Tibial nerve (tissue), 4 donors: ENCODE results near the gene NUB1. TPM values are rescaled to one million over a fixed set of nuclear protein-coding genes. Genes with fewer than 3 reads are reported as not detected.

Experiments
- DNase-seq, 2 donors: peaks; one replicate each; pipeline ENCODE4 v3.0.0-alpha.2; 2019; ENCODE audit warnings: low spot score in 2 of 2
- H3K27ac ChIP-seq, 4 donors: fragments of 200-600 bp; sonication (generic) in 3 of 4; one replicate each; pipeline ENCODE4 v1.5.1; 2017 to 2019; ENCODE audit warnings: mild to moderate bottlenecking in 1 of 4
- H3K27me3 ChIP-seq, 2 donors: fragments of 200-600 bp; sonication (generic) in 1 of 2; one replicate each; pipeline versions ENCODE4 v1.5.1 to v1.6.0; 2017 to 2019
- H3K36me3 ChIP-seq, 3 donors: fragments of 200-600 bp; sonication (generic); one replicate each; pipeline ENCODE4 v1.5.1; 2018 to 2019
- H3K4me1 ChIP-seq, 4 donors: fragments of 200-600 bp; sonication (generic) in 3 of 4; one replicate each; pipeline ENCODE4 v1.5.1; 2017 to 2019
- H3K4me3 ChIP-seq, 4 donors: fragments of 200-600 bp; sonication (generic) in 3 of 4; one replicate each; pipeline ENCODE4 v1.5.1; 2017 to 2019; ENCODE audit warnings: mild to moderate bottlenecking in 1 of 4, moderate library complexity in 1 of 4
- H3K9me3 ChIP-seq, 4 donors: fragments of 200-600 bp; sonication (generic) in 3 of 4; one replicate each; pipeline ENCODE4 v1.5.1; 2017 to 2019
- EP300 ChIP-seq, 2 donors: sonication (generic); formaldehyde crosslinking; IDR thresholded peaks; one replicate each; pipeline ENCODE4 v1.6.1; 2017; ENCODE audit warnings: antibody characterized with exemption in 2 of 2, mild to moderate bottlenecking in 1 of 2
- POLR2A ChIP-seq, 2 donors: fragments of 450-650 bp; IDR thresholded peaks; one replicate each; pipeline ENCODE4 v1.6.1; 2017; ENCODE audit warnings: antibody characterized with exemption in 2 of 2, mild to moderate bottlenecking in 2 of 2, moderate library complexity in 2 of 2
- WGBS, 2 donors: methylation state at CpG; one replicate each; pipeline ENCODE4 v1.1.5; 2018; 5-methylcytosine and 5-hydroxymethylcytosine counted together
- total RNA-seq, 4 donors: library from RNA; depleted of rRNA; stranded (reverse); fragments of >200 nt; gene quantifications; one replicate each; pipeline ENCODE4 v1.1.0, GENCODE V29; 2016
- TF ChIP-seq, protein P1 (sequence below), 5 experiments: fragments of 200-600 bp in 3 of 5; fragments of 450-650 bp in 2 of 5; sonication (generic) in 3 of 5; IDR thresholded peaks; one replicate each; pipeline ENCODE4 v1.5.1; 2016 to 2019; ENCODE audit warnings: antibody characterized with exemption in 5 of 5, mild to moderate bottlenecking in 3 of 5, moderate library complexity in 2 of 5

The NUB1 gene
- total RNA-seq, 4 donors from 2014 or later = 40.8 to 66.3 (median 60.1) TPM

DNA sequence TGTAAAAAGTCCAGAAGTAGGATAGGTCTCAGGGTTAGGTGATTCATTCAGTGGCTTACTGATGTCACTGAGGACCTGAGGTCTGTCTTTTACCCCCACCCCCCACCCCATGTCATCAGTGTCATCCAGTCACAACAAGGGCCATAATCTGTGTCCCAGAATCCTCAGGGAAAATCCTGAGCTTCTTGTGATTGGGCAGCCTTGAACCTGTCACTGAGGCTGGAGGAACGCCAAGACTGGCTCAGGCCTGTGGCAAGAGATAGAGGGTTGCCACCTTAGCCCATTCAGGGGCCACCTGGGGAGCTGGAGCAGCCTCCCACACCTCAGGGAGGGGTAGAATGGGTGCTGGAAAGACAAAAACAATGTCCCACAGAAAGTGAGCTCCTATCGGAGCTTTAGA lies 29.7 kb downstream of the NUB1 start:
- TF ChIP-seq, protein P1, sequence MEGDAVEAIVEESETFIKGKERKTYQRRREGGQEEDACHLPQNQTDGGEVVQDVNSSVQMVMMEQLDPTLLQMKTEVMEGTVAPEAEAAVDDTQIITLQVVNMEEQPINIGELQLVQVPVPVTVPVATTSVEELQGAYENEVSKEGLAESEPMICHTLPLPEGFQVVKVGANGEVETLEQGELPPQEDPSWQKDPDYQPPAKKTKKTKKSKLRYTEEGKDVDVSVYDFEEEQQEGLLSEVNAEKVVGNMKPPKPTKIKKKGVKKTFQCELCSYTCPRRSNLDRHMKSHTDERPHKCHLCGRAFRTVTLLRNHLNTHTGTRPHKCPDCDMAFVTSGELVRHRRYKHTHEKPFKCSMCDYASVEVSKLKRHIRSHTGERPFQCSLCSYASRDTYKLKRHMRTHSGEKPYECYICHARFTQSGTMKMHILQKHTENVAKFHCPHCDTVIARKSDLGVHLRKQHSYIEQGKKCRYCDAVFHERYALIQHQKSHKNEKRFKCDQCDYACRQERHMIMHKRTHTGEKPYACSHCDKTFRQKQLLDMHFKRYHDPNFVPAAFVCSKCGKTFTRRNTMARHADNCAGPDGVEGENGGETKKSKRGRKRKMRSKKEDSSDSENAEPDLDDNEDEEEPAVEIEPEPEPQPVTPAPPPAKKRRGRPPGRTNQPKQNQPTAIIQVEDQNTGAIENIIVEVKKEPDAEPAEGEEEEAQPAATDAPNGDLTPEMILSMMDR (IDR thresholded peaks at IDR 0.05) = no peak
- TF ChIP-seq EP300 (IDR thresholded peaks at IDR 0.05) (no peak), POLR2A (IDR thresholded peaks at IDR 0.05) (no peak)
- 88 to 94% methylated on average over 1 to 2 of the region's 2 CpGs for WGBS, 2 donors
- Histone ChIP-seq H3K36me3 (peaks cover 0 to 63% (median 14%) of the 10 kb centered on the region in 3 donors), H3K4me3 (no peak overlapping the region), H3K9me3 (no peaks in the 10 kb centered on the region), H3K27ac (no peak overlapping the region), H3K4me1 (peaks cover 0 to 26% (median 9%) of the 10 kb centered on the region in 4 donors), H3K27me3 (no peaks in the 10 kb centered on the region)
- no peak for DNase-seq

DNA sequence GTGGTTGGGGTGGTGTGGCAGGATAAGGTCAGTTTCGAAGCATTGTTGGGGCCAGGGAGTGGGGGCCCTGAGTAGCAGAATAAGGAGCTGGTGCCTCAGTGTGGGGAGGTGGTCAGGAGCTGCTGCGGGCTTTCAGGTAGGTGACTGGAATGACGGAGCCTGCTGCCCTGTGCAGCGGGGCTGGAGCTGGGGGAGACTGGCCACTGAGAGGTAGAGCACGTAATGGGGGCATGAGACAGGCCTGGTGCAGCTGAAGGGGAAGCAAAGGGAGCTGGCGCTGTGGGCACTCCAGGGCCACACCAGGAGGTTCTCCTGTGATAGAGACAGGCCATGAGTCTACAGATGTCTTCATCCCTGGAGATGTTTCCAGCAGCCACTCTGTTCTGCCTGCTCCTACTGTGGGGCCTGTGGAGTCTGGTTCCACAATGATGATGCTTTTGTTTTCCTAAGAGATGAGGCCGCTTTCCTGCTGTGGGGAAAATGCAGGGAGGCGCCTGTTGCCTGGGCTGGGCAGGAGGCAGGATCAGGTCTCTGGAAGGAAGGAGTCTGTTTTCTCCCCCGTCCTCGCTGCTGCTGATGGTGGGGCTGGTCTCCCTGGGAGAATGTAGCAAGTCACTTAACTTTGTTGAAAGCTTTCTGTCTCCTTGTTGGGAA lies 31.1 kb downstream of the NUB1 start:
- Histone ChIP-seq H3K27ac (peak overlapping the region in 1 of 4 donors; percentile 13), H3K4me1 (peaks cover 0 to 11% (median 1%) of the 10 kb centered on the region in 4 donors), H3K27me3 (no peaks in the 10 kb centered on the region), H3K4me3 (no peak overlapping the region), H3K9me3 (no peaks in the 10 kb centered on the region), H3K36me3 (peaks cover 0 to 78% (median 17%) of the 10 kb centered on the region in 3 donors)
- WGBS, 2 donors = 88 to 91% methylated on average over 10 of the region's 10 CpGs
- no peak for DNase-seq
- TF ChIP-seq POLR2A (IDR thresholded peaks at IDR 0.05) (no peak), EP300 (IDR thresholded peaks at IDR 0.05) (no peak)
- TF ChIP-seq, protein P1 (IDR thresholded peaks at IDR 0.05) = no peak

DNA sequence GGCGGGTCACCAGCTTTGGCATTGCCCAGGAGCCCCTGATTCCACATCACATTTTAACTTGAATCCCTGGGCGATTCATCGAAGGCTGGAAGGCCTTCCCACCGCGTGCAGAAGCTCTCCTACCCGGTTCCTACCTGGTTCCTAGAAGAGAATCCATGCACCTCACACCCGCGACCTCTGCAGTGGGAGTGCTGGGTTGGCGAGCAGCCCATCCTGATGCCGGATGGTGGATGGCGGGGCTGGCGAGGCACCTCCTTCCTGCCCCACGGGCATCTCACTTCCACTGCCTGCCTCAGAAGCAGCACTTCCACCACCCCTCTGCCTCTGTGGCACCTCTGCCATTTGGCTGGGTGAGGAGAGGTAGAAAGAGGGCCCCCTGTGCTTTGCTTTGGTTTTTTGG lies 32.0 kb downstream of the NUB1 start:
- peaks cover 0 to 86% (median 17%) of the 10 kb centered on the region in 3 donors for H3K36me3 ChIP-seq
- no peaks in the 10 kb centered on the region for H3K27me3 ChIP-seq
- H3K27ac ChIP-seq = no peak overlapping the region
- no peak for TF ChIP-seq EP300 (IDR thresholded peaks at IDR 0.05)
- TF ChIP-seq, protein P1 (IDR thresholded peaks at IDR 0.05) = no peak
- no peak for TF ChIP-seq POLR2A (IDR thresholded peaks at IDR 0.05)
- H3K4me1 ChIP-seq = peaks cover 0 to 2% (median 0%) of the 10 kb centered on the region in 4 donors
- no peaks in the 10 kb centered on the region for H3K9me3 ChIP-seq
- DNase-seq = no peak
- H3K4me3 ChIP-seq = no peak overlapping the region
- WGBS, 2 donors = 68 to 81% methylated on average over 13 of the region's 13 CpGs

DNA sequence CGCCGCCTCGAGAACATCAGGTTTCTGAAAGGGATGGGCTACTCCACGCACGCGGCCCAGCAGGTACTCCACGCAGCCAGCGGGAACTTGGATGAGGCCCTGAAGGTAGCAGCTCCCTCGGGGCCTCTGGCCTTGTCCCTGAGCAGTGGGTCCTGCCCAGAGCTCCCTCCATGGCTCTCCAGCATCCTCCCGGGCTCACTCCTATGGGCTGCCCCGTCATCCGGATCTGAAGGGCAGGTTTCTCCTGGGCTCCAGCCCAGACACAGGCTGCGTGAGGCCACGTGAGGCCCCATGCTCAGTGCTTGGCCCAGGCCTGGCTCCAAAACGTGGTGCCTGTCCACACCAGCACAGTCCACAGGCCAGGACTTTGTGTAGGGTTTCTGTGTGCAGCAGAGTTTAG lies 32.5 kb downstream of the NUB1 start:
- 85 to 90% methylated on average over 13 to 15 of the region's 15 CpGs for WGBS, 2 donors
- no peak for DNase-seq

DNA sequence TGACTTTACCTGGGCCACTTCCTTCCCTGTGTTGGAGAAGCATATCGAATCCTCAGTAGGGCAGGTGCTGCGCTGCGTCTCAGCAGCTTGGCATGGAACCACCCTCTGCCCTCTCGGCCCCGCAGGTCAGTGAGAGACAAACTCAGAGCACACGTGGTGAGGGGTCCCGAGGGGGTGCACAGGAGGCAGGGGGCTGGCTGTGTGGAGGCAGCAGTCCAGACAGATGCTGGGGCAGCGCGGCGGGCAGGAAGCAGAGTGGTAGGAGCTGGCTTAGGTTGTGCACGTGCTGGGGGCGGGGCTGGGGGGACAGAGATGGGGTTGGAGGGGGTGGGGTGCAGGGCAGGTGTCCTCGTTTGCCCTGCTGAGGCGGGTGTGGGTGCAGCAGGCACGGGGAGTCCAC lies 33.1 kb downstream of the NUB1 start:
- H3K27ac ChIP-seq = no peak overlapping the region
- DNase-seq = no peak

More for the DNA sequence above, 32.5 kb downstream of the NUB1 start:
- H3K27ac ChIP-seq = no peak overlapping the region
- no peak for TF ChIP-seq EP300 (IDR thresholded peaks at IDR 0.05)
- TF ChIP-seq, protein P1 (IDR thresholded peaks at IDR 0.05) = no peak
- no peak for TF ChIP-seq POLR2A (IDR thresholded peaks at IDR 0.05)
- H3K4me3 ChIP-seq = no peak overlapping the region
- H3K9me3 ChIP-seq = no peaks in the 10 kb centered on the region
- H3K36me3 ChIP-seq = peaks cover 0 to 86% (median 17%) of the 10 kb centered on the region in 3 donors
- no peaks in the 10 kb centered on the region for H3K27me3 ChIP-seq
- H3K4me1 ChIP-seq = no peaks in the 10 kb centered on the region

More for the DNA sequence above, 33.1 kb downstream of the NUB1 start:
- H3K27me3 ChIP-seq = no peaks in the 10 kb centered on the region
- no peak overlapping the region for H3K4me3 ChIP-seq
- H3K9me3 ChIP-seq = no peaks in the 10 kb centered on the region
- TF ChIP-seq EP300 (IDR thresholded peaks at IDR 0.05) (no peak), POLR2A (IDR thresholded peaks at IDR 0.05) (no peak)
- TF ChIP-seq, protein P1 (IDR thresholded peaks at IDR 0.05) = no peak
- no peaks in the 10 kb centered on the region for H3K4me1 ChIP-seq
- 78 to 80% methylated on average over 12 to 15 of the region's 15 CpGs for WGBS, 2 donors
- peaks cover 0 to 87% (median 17%) of the 10 kb centered on the region in 3 donors for H3K36me3 ChIP-seq
